OCI-LY1 (cell line): ENCODE data around the gene OR51L1.

Experiments used
- H2AFZ ChIP-seq: fragments of 200-600 bp; sonication (generic), shearing (Covaris generic); 2 replicates; pipeline ENCODE4 v1.6.0; 2014; ENCODE audit warnings: antibody characterized with exemption, mild to moderate bottlenecking, low read length
- H3F3A ChIP-seq: fragments of 200-600 bp; sonication (generic), shearing (Covaris generic); 2 replicates; pipeline ENCODE4 v1.6.0; 2014; ENCODE audit warnings: mild to moderate bottlenecking, antibody characterized with exemption, low read length, moderate library complexity; ENCODE audit not compliant: insufficient read depth
- H3K27ac ChIP-seq: fragments of 200-600 bp; sonication (generic); 2 replicates; pipeline ENCODE4 v1.5.1; 2014; ENCODE audit warnings: low read length, mixed run types, mild to moderate bottlenecking, low read depth; ENCODE audit not compliant: poor library complexity, severe bottlenecking
- H3K27me3 ChIP-seq: fragments of 200-600 bp; sonication (generic); 2 replicates; pipeline ENCODE4 v1.6.0; 2014; ENCODE audit warnings: antibody characterized with exemption, mild to moderate bottlenecking, low read length, moderate library complexity; ENCODE audit not compliant: insufficient read depth
- H3K36me3 ChIP-seq: fragments of 200-600 bp; sonication (generic); 2 replicates; pipeline ENCODE4 v1.6.1; 2014; ENCODE audit warnings: mild to moderate bottlenecking, antibody characterized with exemption, low read length, moderate library complexity, mixed read lengths; ENCODE audit not compliant: insufficient read depth
- H3K4me1 ChIP-seq: fragments of 200-600 bp; sonication (generic); 2 replicates; pipeline ENCODE4 v1.5.1; 2014; ENCODE audit warnings: mild to moderate bottlenecking, low read length, moderate library complexity; ENCODE audit not compliant: insufficient read depth, severe bottlenecking
- H3K4me2 ChIP-seq: fragments of 200-600 bp; sonication (generic), shearing (Covaris generic); 2 replicates; pipeline ENCODE4 v1.6.1; 2014; ENCODE audit warnings: low read length
- H3K4me3 ChIP-seq: fragments of 200-600 bp; sonication (generic); 2 replicates; pipeline ENCODE4 v1.5.1; 2014; ENCODE audit warnings: low read length, low read depth, mild to moderate bottlenecking, mixed read lengths; ENCODE audit not compliant: poor library complexity, severe bottlenecking
- H3K79me2 ChIP-seq: fragments of 200-600 bp; shearing (Covaris generic); 2 replicates; pipeline ENCODE4 v1.6.1; 2016; ENCODE audit warnings: mixed run types, low read length, mixed read lengths; ENCODE audit not compliant: insufficient read depth
- H3K9ac ChIP-seq: fragments of 200-600 bp; sonication (generic), shearing (Covaris generic); 2 replicates; pipeline ENCODE4 v1.6.1; 2014; ENCODE audit warnings: mild to moderate bottlenecking, low read length, mixed read lengths
- H3K9me2 ChIP-seq: fragments of 200-600 bp; sonication (generic), shearing (Covaris generic); 2 replicates; pipeline ENCODE4 v1.6.1; 2014; ENCODE audit warnings: low read depth, mild to moderate bottlenecking, low read length, mixed read lengths
- H3K9me3 ChIP-seq: fragments of 200-600 bp; shearing (Covaris generic); 2 replicates; pipeline ENCODE4 v1.6.1; 2014; ENCODE audit warnings: low read length, mixed read lengths
- H4K20me1 ChIP-seq: fragments of 200-600 bp; sonication (generic), shearing (Covaris generic); 2 replicates; pipeline ENCODE4 v1.6.0; 2016; ENCODE audit warnings: mild to moderate bottlenecking, low read length; ENCODE audit not compliant: insufficient read depth
- CTCF ChIP-seq: fragments of 200-600 bp; sonication (generic), shearing (Covaris generic); IDR thresholded peaks from 2 replicates; pipeline ENCODE4 v1.5.1; 2017; ENCODE audit warnings: mild to moderate bottlenecking, antibody characterized with exemption, low read length, moderate library complexity, mixed read lengths
- EZH2 ChIP-seq: fragments of 200-600 bp; sonication (generic), shearing (Covaris generic); IDR thresholded peaks from 2 replicates; pipeline ENCODE4 v1.8.0; 2017; ENCODE audit warnings: borderline replicate concordance, mixed run types, mild to moderate bottlenecking, antibody characterized with exemption, low read length, moderate library complexity, mixed read lengths

The OR51L1 gene

DNA sequence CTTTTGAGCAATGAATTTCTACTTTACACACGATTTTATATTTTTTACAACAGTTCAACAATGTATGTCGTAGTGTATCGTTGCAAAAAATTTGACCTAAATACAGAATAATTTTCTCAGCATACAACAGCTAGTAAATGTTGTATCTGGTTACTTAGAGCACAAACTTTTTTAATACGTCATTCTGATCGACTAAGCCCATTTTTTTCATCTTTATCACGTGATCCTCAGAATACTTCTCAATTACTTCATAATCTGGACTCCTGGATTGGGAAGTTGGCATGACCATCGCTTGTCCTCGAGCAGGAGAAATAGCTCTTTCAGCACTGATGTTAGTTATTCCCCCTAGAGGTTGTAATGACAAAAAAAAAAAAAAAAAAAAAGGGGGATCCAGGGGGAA lies 16.6 kb downstream of the OR51L1 start:
- H2AFZ ChIP-seq, result no peak overlapping the region
- no peak overlapping the region for H3K4me3 ChIP-seq
- no peak overlapping the region for H3K27ac ChIP-seq
- H3K36me3 ChIP-seq, result no peaks in the 10 kb centered on the region
- TF ChIP-seq EZH2 (no peak), CTCF (no peak)
- H4K20me1 ChIP-seq, result no peaks in the 10 kb centered on the region
- no peak overlapping the region for H3K9ac ChIP-seq
- H3K27me3 ChIP-seq, result no peaks in the 10 kb centered on the region
- H3K4me1 ChIP-seq, result no peaks in the 10 kb centered on the region
- no peaks in the 10 kb centered on the region for H3K9me3 ChIP-seq
- H3K9me2 ChIP-seq, result no peaks in the 10 kb centered on the region
- H3K79me2 ChIP-seq, result no peaks in the 10 kb centered on the region
- H3K4me2 ChIP-seq, result no peak overlapping the region
- H3F3A ChIP-seq, result no peaks in the 10 kb centered on the region

DNA sequence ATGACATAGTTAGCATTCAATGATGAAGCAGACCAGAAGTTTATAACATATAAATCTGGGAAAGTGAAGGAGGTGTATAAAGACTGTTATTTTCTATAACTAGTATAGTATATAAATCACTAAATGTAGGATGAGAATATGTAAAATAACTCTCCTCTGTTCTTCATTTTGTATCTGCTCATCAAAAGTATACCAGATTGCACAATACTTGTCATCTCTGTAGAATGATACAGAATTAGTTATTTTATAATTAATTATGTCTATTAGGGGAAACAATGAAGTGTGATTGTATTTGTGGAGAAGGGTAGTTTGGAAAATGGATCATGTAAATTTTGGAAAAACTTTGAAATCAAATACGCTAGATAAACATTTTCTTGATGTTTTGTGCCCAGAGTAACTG lies 18.4 kb downstream of the OR51L1 start:
- H3K4me1 ChIP-seq, result no peaks in the 10 kb centered on the region
- H3K4me3 ChIP-seq, result no peak overlapping the region
- H3K9me3 ChIP-seq, result no peaks in the 10 kb centered on the region
- no peak overlapping the region for H3K9ac ChIP-seq
- H2AFZ ChIP-seq, result no peak overlapping the region
- H4K20me1 ChIP-seq, result no peaks in the 10 kb centered on the region
- no peaks in the 10 kb centered on the region for H3K27me3 ChIP-seq
- no peaks in the 10 kb centered on the region for H3K9me2 ChIP-seq
- H3K4me2 ChIP-seq, result no peak overlapping the region
- no peak for TF ChIP-seq CTCF
- no peak for TF ChIP-seq EZH2
- H3K79me2 ChIP-seq, result no peaks in the 10 kb centered on the region
- no peak overlapping the region for H3K27ac ChIP-seq
- H3K36me3 ChIP-seq, result no peaks in the 10 kb centered on the region
- H3F3A ChIP-seq, result no peaks in the 10 kb centered on the region

- Histone ChIP-seq H3F3A (no peaks in the 10 kb centered on the region), H3K9ac (no peak overlapping the region), H4K20me1 (no peaks in the 10 kb centered on the region), H3K9me2 (no peaks in the 10 kb centered on the region), H3K27ac (no peak overlapping the region), H3K27me3 (no peaks in the 10 kb centered on the region), H3K4me3 (no peak overlapping the region), H3K4me1 (no peaks in the 10 kb centered on the region), H3K4me2 (no peak overlapping the region), H3K9me3 (0 out of 2 replicates have a peak, but pooled peaks cover 3% of the 10 kb centered on the region), H2AFZ (no peak overlapping the region), H3K36me3 (no peaks in the 10 kb centered on the region), H3K79me2 (no peaks in the 10 kb centered on the region)
- no peak for TF ChIP-seq CTCF
- no peak for TF ChIP-seq EZH2
These were observed 27.3 kb downstream of the OR51L1 start for GRCh38 chr11:5021996-5022395.
